ENCODE data around the gene RPIA.

- TF ChIP-seq SNAI2 (CRISPR knock-in tag; IDR thresholded peaks at IDR 0.05) (0 out of 2 replicates have a peak, but pooled peaks have one; percentile 41), CSDC2 (CRISPR knock-in tag; IDR thresholded peaks at IDR 0.05) (no peak), BACH2 (CRISPR knock-in tag; IDR thresholded peaks at IDR 0.05; ENCODE audit: borderline replicate concordance) (no peak), PATZ1 (CRISPR knock-in tag; IDR thresholded peaks at IDR 0.05; ENCODE audit: borderline replicate concordance) (no peak), ZFP30 (CRISPR knock-in tag; IDR thresholded peaks at IDR 0.05) (no peak), ZNF70 (CRISPR knock-in tag; IDR thresholded peaks at IDR 0.05) (no peak), GLIS3 (CRISPR knock-in tag; IDR thresholded peaks at IDR 0.05) (no peak)
- TF ChIP-seq, protein P1, sequence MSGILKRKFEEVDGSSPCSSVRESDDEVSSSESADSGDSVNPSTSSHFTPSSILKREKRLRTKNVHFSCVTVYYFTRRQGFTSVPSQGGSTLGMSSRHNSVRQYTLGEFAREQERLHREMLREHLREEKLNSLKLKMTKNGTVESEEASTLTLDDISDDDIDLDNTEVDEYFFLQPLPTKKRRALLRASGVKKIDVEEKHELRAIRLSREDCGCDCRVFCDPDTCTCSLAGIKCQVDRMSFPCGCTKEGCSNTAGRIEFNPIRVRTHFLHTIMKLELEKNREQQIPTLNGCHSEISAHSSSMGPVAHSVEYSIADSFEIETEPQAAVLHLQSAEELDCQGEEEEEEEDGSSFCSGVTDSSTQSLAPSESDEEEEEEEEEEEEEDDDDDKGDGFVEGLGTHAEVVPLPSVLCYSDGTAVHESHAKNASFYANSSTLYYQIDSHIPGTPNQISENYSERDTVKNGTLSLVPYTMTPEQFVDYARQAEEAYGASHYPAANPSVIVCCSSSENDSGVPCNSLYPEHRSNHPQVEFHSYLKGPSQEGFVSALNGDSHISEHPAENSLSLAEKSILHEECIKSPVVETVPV (CRISPR knock-in tag; IDR thresholded peaks at IDR 0.05), result no peak
Measured at GRCh38 chr2:88691339-88692183, at the start of gene RPIA.

Data from SK-N-SH treated with all-trans-retinoic acid at 6 μM for 48 hours (cell line).